HEK293T (cell line): ENCODE measurements around the gene BTBD9.

Experiments
- BHLHE40 ChIP-seq: fragments of 450-650 bp; IDR thresholded peaks from 2 replicates; pipeline ENCODE4 v1.6.1; 2016; ENCODE audit warnings: mild to moderate bottlenecking, moderate library complexity, borderline replicate concordance
- ELF4 ChIP-seq: fragments of 450-650 bp; IDR thresholded peaks from 2 replicates; pipeline ENCODE4 v1.6.1; 2017; ENCODE audit warnings: antibody characterized with exemption
- FOXA1 ChIP-seq: fragments of 450-650 bp; IDR thresholded peaks from 2 replicates; pipeline ENCODE4 v1.6.1; 2016; ENCODE audit warnings: mild to moderate bottlenecking
- FOXM1 ChIP-seq: fragments of 450-650 bp; IDR thresholded peaks from 2 replicates; pipeline ENCODE4 v1.6.1; 2017; ENCODE audit warnings: mild to moderate bottlenecking, borderline replicate concordance
- HDGF ChIP-seq: fragments of 450-650 bp; IDR thresholded peaks from 2 replicates; pipeline ENCODE4 v1.6.1; 2017; ENCODE audit warnings: antibody characterized with exemption, borderline replicate concordance
- L3MBTL2 ChIP-seq: fragments of 450-650 bp; conservative IDR thresholded peaks from 2 replicates; pipeline ENCODE4 v1.6.1; 2016; ENCODE audit warnings: mild to moderate bottlenecking
- LEF1 ChIP-seq: fragments of 450-650 bp; IDR thresholded peaks from 2 replicates; pipeline ENCODE4 v1.6.1; 2017; ENCODE audit warnings: mild to moderate bottlenecking, borderline replicate concordance
- SP1 ChIP-seq: fragments of 450-650 bp; IDR thresholded peaks from 2 replicates; pipeline ENCODE4 v1.6.1; 2017
- SUZ12 ChIP-seq: fragments of 450-650 bp; IDR thresholded peaks from 2 replicates; pipeline ENCODE4 v1.6.1; 2016; ENCODE audit warnings: mild to moderate bottlenecking
- TARDBP ChIP-seq: fragments of 450-650 bp; IDR thresholded peaks from 2 replicates; pipeline ENCODE4 v1.6.1; 2016
- ZNF384 ChIP-seq: fragments of 450-650 bp; IDR thresholded peaks from 2 replicates; pipeline ENCODE4 v1.6.1; 2016

DNA sequence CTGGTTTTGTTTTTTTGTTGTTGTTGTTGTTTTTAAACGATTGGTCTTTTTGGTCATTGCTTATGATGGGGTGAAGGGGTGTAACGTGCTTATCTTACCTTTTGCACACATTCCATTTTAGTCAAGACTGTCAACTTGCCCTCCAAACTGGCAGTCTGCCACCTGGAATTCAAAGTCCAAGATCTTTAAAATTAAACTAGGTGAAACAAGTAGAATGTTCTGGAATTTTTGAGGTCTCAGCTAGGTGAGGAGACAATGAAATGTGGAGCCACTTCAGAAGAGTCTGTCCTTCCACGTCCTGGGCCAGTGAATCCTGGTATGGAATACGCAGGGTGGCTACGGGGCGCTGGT is 475.6 kb downstream of the BTBD9 start:
- TF ChIP-seq SP1, result no peak
- TF ChIP-seq HDGF, result no peak
- TF ChIP-seq SUZ12, result no peak
- TF ChIP-seq TARDBP, result no peak
- TF ChIP-seq ZNF384, result no peak
- no peak for TF ChIP-seq FOXA1
- no peak for TF ChIP-seq LEF1
- TF ChIP-seq L3MBTL2, result no peak
- TF ChIP-seq BHLHE40, result no peak
- no peak for TF ChIP-seq FOXM1
- no peak for TF ChIP-seq ELF4
